K562 treated with DMSO at 1 percent for 24 hours (cell line): ENCODE data around the gene PDF. TPM values are rescaled to one million over a fixed set of nuclear protein-coding genes. Genes with fewer than 3 reads are reported as not detected.

Experiments used
- total RNA-seq: library from RNA; unstranded; fragments of 300-600 nt; gene quantifications from 2 replicates; pipeline ENCODE4 v1.2.3, GENCODE V29; 2022; ENCODE audit warnings: low read depth; ENCODE audit not compliant: insufficient read depth

PDF gene, protein sequence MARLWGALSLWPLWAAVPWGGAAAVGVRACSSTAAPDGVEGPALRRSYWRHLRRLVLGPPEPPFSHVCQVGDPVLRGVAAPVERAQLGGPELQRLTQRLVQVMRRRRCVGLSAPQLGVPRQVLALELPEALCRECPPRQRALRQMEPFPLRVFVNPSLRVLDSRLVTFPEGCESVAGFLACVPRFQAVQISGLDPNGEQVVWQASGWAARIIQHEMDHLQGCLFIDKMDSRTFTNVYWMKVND
- 28.4 and 28.7 TPM in 2 replicates for total RNA-seq

DNA sequence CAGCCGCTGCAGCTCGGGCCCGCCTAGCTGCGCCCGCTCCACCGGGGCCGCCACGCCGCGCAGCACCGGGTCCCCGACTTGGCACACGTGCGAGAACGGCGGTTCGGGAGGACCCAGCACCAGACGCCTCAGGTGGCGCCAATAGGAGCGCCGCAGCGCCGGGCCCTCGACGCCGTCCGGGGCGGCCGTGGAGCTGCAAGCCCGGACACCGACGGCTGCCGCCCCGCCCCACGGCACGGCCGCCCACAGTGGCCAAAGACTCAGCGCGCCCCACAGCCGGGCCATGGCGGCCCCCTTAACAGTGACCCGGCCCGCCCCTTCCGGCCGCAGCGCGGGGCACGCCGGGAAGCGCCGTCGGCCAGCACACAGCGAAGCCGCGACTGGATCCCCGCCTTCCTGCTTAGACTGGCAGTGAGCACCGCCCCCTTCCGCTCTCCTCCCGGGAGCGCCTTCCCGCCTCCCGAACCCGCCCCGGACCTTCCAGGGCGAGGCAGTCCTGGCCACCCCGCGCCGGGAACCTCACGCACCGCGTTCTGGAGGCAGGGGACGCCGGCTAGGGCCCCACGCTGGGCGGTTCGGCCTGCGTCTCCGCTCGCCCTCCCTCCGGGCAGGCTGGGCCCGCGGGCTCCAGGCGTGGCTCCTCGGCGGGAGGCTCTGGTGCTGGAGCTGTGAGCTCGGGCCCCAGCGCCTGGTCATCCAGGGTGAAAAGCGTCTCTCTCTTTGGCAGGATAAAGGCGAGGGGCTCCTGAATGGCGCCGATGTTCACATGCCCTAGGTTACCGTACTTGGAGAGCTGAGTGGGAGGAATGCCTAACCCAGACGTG is at the start of gene PDF:
Gene PDF, minus strand, starts transcription at position 303 of the 824 bp plus-strand sequence. Its CDS starts 18 bp downstream, at position 285.

GRCh38 chr16:69351309-69352027 is 21.1 kb upstream of the PDF start, which contains the start of gene TMED6:
TSS of gene TMED6 (minus strand) at chr16:69351786. CDS start at chr16:69351753, 33 bp downstream.

GRCh38 chr16:69339289-69340094 is 9.1 kb upstream of the PDF start, which contains the start of the genes COG8 and NIP7:
TSS of gene COG8 (minus strand) at chr16:69339564. CDS start at chr16:69339552, 12 bp downstream.
TSS of gene NIP7 (plus strand) at chr16:69339772. CDS start at chr16:69339830, 58 bp downstream.

DNA sequence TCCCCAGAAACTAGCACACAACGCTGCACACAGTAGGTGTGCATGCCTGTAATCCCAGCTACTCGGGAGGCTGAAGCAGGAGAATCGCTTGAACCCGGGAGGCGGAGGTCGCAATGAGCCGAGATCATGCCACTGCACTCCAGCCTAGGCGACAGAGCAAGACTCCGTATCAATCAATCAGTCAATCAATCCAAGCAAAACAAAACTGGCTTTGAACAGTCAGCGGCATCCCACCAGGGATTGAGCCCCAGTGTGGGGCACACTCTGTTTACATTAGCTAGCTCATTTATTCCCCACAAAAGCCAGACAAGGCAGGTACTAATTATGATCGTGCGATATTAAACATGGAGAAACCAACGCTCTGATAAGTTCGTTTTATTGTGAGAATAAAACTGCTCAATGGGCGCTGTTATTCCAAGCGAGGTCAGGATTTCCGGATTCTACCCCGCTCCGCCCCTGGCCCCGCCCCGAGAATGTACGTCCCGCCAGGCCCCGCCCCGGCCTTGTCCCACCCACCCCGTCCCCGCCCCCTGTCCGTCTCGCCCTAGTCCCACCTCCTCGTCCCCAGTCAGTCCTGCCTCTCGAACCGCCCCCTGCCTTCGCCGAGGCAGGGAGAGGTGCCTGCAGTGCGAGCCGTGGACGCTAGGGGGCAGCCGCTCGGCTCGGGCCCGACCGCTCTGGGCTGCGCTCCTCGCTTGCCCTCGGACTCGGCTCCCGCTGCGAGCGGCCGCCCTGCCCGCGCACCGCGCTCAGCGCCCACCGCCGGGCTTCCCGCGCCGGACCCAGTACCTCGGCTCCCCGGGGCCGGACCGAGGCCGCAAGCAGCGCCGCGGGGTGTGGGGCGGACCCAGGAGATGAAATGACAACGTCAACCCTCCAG is 19.5 kb downstream of the PDF start, which contains the start of gene VPS4A:
Gene VPS4A, plus strand, starts transcription at position 698 of the 880 bp plus-strand sequence. Its CDS starts 162 bp downstream, at position 860.

Other genes with a start within 250 kb of the PDF start
- gene HAS3, start 224.9 kb downstream of the PDF start, total RNA-seq = 0.46 and 0.65 TPM in 2 replicates
- gene CHTF8, start 198.0 kb downstream of the PDF start, total RNA-seq = 166 and 169 TPM in 2 replicates
- 41.2 and 46.0 TPM in 2 replicates for gene UTP4, start 197.9 kb downstream of the PDF start, total RNA-seq
- gene SNTB2, start 143.4 kb downstream of the PDF start, total RNA-seq = 7.9 and 9.5 TPM in 2 replicates
- gene VPS4A, start 19.2 kb downstream of the PDF start, total RNA-seq = 65.5 and 69.2 TPM in 2 replicates
- gene COG8, start 9.0 kb upstream of the PDF start, total RNA-seq = 38.6 and 41.1 TPM in 2 replicates
- 11.5 and 13.2 TPM in 2 replicates for gene NIP7, start 9.2 kb upstream of the PDF start, total RNA-seq
- not detected in 2 replicates for gene TMED6, start 21.2 kb upstream of the PDF start, total RNA-seq
- gene TERF2, start 55.4 kb upstream of the PDF start, total RNA-seq = 21.5 and 23.2 TPM in 2 replicates
- 80.2 and 84.9 TPM in 2 replicates for gene CYB5B, start 94.0 kb upstream of the PDF start, total RNA-seq
- gene NFAT5, start 235.4 kb upstream of the PDF start, total RNA-seq = 4.5 and 6.2 TPM in 2 replicates